SKM-1 (cell line): Measurements from ENCODE around the gene PALD1.
"Not testable (repeated sequence)": the region's sequence is repeated elsewhere in the genome, so short reads cannot be mapped to it uniquely, and the experiment has no call there.

Experiments
- DNase-seq: peaks from one replicate; lab custom pipeline; 2025; ENCODE audit not compliant: unreplicated experiment; lab: John Stamatoyannopoulos, UW

PALD1 gene

DNA sequence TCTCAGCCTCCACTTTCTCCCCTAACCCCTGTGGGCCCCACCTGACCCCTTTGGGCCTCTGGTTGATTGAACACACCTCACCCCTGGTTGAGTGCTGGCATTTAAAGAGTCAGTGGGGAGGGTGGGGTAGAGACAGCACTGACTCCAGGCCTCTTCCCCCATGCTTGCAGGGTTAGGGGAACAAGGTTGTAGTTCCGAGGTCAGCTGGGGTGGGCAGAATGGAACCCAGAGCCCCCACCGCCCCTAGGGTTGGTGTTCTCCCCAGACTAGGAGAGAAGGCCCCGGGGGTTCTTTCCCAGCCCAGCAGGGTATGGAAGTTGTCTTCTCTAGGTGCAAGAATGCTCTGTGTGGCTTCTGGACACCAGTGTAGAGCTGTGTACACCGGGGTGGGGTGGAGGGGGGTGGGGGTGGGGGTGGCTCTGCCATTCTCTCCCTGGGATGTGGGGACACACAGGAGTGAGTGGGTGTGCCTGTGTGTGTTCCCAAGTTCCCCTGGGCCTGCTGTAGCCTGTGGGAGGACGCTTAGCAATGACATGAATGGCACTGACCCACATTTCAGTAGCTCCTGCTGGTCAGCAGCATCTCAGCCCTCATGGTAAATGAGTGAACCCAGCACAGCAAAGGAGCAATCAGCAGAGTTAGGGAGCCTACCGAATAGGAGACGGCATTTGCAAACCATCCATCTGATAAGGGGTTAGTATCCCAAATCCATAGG lies 90.4 kb downstream of the PALD1 start:
- no peak for DNase-seq

DNA sequence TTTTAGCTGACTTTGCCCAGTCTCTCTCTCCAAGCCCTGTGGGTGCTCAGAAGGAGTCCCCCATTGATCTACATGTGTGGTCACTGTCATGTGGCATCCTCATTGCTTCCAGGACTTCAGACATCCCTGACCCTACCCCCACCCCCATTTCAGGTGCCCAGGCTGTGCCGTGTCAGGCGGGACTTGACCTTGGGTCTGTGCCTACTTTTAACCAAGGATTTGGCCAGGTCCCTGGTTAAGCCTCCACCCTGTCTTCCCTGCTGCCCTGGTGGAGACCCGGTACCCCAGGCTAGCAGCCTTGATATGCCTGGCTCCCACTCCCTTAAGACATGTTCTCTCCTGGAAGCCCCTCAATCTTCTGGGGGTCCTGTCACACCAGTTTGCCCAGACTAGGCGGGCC lies 92.7 kb downstream of the PALD1 start:
- no peak for DNase-seq

GRCh38 chr10:70571636-70572439 lies 93.3 kb downstream of the PALD1 start:
- DNase-seq: no peak

DNA sequence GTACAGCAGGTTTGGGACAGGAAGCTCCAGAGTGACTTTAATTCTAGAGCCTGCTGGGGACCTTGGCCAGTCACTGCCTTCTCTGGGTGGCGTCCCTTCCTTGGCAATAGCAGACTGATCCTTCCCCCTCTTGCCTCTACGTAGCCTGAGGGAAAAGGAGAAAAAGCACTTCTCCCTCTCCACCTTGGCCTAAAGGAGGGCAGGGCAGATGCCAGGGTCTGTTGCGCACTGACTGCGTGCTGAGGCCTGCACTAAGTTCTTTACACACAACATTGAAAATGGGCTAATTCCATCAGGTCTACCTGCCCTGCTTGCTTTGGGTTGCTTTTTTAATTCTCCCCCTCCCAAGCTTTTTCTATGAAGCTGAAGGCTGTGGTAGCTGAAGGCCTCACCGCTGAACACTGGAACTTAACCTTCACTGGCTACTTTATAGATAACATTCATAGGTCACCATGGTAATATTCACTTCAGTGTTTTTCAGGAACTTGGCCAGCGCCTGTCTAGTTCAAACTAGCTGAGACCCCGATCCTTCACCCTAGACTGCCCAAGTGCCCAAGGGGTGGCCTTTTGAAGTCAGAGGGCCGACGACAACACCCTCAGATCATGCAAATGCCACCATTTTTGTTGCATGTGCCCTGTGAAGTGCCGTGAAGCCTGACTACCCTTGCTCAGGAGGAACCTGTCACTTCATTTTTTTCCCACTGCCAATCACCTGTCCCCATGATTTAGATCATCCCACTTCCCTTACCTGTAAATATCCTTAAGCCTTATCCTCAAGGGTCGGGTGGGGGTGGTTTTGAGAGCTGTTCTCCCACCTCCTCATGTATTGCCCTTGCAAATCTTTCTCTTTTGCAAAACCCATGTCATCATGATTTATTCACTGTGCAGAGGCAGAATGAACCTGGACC lies 95.3 kb downstream of the PALD1 start:
- DNase-seq: no peak

DNA sequence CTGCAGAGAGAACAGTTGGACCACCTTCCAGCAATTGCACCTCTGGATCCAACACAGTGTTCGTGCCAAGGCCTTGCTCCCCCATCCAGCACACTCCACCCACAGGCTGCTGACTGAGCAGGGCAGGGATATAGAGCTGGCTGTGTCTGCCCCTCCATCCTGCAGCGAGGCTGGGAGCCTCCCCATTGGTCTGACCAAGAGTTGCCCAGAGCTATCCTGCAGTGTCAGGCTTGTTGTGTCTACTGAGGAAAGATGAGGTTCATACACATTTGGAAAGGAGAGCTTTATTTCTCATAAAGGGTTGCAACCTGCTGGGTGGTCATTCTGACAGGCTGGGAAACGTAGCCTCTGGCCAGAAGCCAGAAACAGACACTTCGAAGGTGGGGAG lies 96.9 kb downstream of the PALD1 start:
- no peak for DNase-seq

DNA sequence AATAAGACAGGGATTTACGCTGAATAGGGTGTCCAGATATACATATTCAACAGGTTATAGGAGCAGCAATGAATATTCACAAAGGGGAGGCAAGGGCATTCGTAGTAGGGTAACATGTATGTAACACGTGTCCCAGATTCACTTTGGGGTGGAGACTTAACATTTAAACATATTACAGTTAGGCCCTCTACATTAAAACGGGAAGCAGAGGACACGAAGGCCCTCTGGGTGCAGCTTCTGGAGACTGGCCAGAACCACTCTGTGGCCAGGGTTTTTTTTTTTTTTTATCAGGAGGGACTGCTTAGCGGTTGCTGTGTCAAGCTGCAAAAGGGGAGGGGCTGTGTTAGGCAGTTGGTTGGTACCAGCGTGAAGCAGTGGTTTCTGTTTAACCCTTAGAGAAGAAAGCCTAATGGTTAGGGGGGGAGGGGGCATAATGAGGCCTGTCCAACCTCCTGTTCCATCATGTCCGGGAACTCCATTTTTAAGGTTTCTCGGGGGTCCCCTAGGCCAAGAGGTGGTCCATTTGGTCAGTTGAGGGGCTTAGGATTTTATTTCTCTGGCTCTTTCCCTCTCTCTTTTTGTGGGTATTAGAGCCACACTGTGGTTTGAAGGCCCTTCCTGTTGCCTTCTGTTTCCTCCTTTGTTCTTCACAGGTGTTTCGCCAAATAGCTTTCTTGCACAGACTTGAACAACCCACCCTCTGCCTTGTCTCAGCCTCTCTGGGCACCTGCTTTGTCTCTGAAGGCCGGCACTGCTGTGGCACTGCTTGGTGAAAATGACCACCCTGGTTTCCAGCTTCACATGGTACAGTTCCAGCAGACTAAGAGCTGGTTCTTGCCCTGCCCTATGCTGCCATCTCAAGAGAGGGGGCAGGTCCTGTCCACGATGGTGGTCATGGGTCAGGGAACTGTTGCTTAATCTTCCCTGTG lies 97.6 kb downstream of the PALD1 start:
- DNase-seq: peak; percentile 63

DNA sequence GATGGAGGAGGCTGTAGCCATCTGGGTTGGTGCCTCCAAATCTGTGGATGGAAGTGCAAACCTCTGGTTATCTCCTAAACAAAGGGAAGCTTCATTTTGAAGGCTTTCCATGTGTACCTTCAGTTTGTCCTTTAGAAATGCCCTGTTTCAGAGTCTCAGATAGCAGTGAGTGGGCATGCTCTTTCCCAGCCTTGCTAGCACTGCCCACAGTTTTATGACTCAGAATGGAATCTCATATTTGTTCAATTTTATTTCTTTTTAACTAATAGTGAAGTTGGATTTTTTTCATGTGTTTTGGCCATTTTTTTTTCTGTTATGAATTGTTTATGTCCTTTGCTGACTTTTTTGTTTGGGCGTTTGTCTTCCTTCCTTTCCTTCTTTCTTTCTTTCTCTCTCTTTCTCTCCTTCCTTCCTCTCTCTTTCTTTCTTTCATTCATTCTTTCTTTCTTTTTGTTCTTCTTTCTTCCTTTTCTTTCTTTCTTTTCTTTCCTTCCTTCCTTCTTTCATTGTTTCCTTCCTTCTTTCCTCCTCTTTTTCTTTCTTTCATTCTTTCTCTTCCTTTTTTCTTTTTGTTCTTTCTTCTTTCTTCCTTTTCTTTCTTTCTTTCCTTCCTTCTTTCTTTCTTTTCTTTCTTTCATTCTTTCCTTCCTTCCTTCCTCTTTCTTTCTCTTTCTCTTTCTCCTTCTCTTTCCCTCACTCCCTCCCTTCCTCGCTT lies 98.4 kb downstream of the PALD1 start:
- no peak for DNase-seq

GRCh38 chr10:70578371-70578947 lies 99.9 kb downstream of the PALD1 start:
- peak; percentile 21 for DNase-seq

GRCh38 chr10:70579234-70580002 lies 100.9 kb downstream of the PALD1 start:
- DNase-seq: no peak

DNA sequence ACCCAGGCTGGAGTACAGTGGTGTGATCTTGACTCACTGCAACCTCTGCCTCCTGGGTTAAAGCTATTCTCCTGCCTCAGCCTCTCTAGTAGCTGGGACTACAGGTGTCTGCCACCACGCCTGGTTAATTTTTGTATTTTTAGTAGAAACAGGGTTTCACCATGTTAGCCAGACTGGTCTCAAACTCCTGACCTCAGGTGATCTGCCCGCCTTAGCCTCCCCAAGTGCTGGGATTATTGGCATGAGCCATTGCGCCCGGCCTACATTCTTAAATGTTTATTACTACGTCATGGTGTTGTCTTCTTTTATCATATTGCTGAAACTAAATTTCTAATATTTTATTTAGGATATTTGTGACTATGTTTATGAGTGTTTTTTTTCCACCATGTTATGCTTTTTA lies 102.6 kb downstream of the PALD1 start:
- not testable (repeated sequence) for DNase-seq

GRCh38 chr10:70582793-70583668 lies 104.5 kb downstream of the PALD1 start:
- no peak for DNase-seq

- DNase-seq: no peak
Measured at GRCh38 chr10:70583669-70584037, 105.1 kb downstream of the PALD1 start.

DNA sequence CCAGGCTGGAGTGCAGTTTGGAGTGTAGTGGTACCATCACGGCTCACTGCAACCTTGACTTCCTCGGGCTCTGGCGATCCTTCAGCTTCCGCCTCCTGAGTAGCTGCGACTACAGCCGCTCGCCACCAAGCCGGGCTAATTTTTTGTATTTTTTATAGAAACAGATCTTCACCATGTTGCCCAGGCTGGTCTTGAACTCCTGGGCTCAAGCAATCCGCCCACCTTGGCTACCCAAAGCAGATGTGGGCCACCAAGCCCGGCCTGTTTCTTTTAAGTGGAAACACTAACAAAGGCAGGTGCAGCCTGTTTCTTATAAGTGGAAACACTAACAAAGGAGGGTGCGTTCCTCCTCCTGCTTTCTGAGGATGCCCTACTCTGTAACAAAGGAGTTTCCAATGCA lies 105.8 kb downstream of the PALD1 start:
- no peak for DNase-seq

- no peak for DNase-seq
Measured at GRCh38 chr10:70584909-70585544, 106.5 kb downstream of the PALD1 start.

DNA sequence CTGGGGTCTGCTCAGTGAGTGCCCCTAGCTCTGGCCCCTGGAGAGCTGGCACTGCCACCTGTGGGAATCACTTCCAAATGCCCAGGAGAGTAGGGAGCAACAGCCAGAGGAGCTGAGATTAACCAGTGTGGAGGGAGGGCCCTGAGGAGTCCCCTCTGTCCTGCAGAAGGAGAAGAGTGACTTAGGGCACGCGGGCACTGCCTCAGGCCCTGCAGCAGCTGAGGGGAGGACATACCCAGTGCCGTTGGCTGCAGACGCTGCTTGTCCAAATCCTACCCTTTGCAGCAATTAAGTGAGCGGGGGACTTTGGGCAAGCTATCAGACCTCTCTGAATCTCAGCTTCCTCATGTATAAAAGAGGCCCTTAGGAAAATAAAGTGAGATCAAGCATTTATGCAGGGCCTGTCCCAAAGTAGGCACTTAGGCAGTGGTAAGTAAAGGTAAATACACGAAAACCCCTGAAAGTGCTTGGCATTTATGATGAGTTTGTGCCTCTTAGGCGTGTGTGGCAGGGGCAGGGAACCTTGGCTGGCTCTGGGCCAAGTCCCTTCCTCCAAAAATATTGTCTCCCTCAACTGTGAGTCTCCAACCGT lies 107.1 kb downstream of the PALD1 start:
- no peak for DNase-seq

GRCh38 chr10:70586348-70586930 lies 107.9 kb downstream of the PALD1 start:
- DNase-seq: no peak
